CD4-positive, alpha-beta T cell treated with Interleukin-1 beta for 1 hour (primary cell): ENCODE measurements around the gene SPRR5.

Source experiments
- DNase-seq, 2 donors: peaks; one replicate each; pipeline ENCODE4 v3.0.0-alpha.2; 2020 to 2022

The SPRR5 gene

DNA sequence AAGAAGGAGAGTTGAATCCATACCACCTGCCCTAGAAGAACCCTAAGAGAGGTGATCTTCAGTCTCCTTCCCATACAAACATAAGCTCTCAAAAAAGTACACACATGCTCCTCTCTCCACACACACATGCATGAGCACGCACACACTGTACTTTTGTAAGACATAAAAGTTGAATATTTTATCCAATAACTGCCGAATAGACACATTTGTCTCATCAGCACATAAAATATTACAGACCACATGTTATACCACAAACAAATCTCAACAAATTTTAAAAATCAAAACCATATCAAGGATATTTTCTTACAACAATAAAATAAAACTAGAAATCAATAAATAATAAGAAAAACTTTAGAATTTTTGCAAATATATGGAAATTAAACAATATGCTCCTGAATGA, 39.6 kb downstream of the SPRR5 start:
- DNase-seq, result no peak

- DNase-seq, result no peak
Observed at GRCh38 chr1:152993186-152993585, 46.2 kb downstream of the SPRR5 start.

DNA sequence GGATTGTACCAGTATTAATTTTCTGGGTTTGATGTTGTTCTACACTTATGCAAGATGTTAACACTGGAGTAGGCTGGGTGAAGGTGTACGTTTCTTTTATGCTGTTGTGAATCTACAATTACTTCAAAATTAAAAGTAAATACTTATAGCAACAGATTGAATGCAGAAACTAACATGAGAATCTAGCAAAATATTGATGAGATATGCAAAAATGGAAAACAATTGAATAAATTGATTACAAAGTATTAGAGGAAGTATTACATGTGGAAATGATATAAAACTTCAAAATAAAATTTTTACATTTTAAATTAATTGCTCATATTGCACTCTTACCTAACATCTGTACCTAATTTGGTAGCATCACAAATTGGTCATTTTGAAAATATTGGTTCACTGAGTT, 48.8 kb downstream of the SPRR5 start:
- DNase-seq, result no peak

GRCh38 chr1:152996633-152997400, 49.8 kb downstream of the SPRR5 start:
- DNase-seq, result no peak

DNA sequence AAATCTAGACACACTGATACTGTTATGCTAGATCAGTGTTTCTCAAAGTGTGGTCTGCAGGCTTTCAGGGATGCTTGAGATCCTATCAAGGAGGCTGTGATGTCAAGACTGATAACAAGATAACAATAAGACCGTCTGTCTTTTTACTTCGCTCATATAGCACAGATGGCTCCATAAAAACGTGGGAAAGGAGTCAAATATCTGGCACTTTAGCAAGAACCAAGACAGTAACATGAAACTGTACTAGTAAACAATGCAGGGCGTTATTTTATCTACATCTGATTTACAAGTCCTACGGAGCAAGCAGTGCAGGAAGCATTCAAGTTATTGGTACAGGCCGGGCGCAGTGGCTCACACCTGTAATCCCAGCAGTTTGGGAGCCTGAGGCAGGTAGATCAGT, 50.9 kb downstream of the SPRR5 start:
- no peak for DNase-seq

DNA sequence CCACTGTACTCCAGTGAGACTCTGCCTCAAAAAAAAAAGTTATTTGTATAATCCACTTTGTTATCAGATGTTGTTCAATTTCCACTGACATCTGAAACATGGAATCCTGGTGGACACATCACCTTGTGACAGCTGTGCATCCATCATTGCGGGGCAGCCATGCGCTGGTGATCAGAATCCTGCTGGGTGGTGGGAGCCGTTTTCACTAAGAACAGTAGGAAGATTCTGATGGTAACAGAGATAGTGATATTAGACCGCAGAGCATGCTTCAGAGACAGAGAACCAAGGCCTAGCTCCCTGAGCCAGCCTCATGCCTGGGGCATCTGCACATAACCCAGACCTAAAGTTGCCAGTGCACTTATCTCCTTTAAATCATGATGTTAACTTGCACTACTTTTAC, 51.5 kb downstream of the SPRR5 start:
- DNase-seq, result no peak
